OCI-LY1 (cell line): ENCODE data around the gene ARG1.
"Not testable (repeated sequence)": the region's sequence is repeated elsewhere in the genome, so short reads cannot be mapped to it uniquely, and the experiment has no call there.

ENCODE experiments used
- H2AFZ ChIP-seq: fragments of 200-600 bp; sonication (generic), shearing (Covaris generic); 2 replicates; pipeline ENCODE4 v1.6.0; 2014; ENCODE audit warnings: antibody characterized with exemption, mild to moderate bottlenecking, low read length
- H3F3A ChIP-seq: fragments of 200-600 bp; sonication (generic), shearing (Covaris generic); 2 replicates; pipeline ENCODE4 v1.6.0; 2014; ENCODE audit warnings: mild to moderate bottlenecking, antibody characterized with exemption, low read length, moderate library complexity; ENCODE audit not compliant: insufficient read depth
- H3K27ac ChIP-seq: fragments of 200-600 bp; sonication (generic); 2 replicates; pipeline ENCODE4 v1.5.1; 2014; ENCODE audit warnings: low read length, mixed run types, mild to moderate bottlenecking, low read depth; ENCODE audit not compliant: poor library complexity, severe bottlenecking
- H3K27me3 ChIP-seq: fragments of 200-600 bp; sonication (generic); 2 replicates; pipeline ENCODE4 v1.6.0; 2014; ENCODE audit warnings: antibody characterized with exemption, mild to moderate bottlenecking, low read length, moderate library complexity; ENCODE audit not compliant: insufficient read depth
- H3K36me3 ChIP-seq: fragments of 200-600 bp; sonication (generic); 2 replicates; pipeline ENCODE4 v1.6.1; 2014; ENCODE audit warnings: mild to moderate bottlenecking, antibody characterized with exemption, low read length, moderate library complexity, mixed read lengths; ENCODE audit not compliant: insufficient read depth
- H3K4me1 ChIP-seq: fragments of 200-600 bp; sonication (generic); 2 replicates; pipeline ENCODE4 v1.5.1; 2014; ENCODE audit warnings: mild to moderate bottlenecking, low read length, moderate library complexity; ENCODE audit not compliant: insufficient read depth, severe bottlenecking
- H3K4me2 ChIP-seq: fragments of 200-600 bp; sonication (generic), shearing (Covaris generic); 2 replicates; pipeline ENCODE4 v1.6.1; 2014; ENCODE audit warnings: low read length
- H3K4me3 ChIP-seq: fragments of 200-600 bp; sonication (generic); 2 replicates; pipeline ENCODE4 v1.5.1; 2014; ENCODE audit warnings: low read length, low read depth, mild to moderate bottlenecking, mixed read lengths; ENCODE audit not compliant: poor library complexity, severe bottlenecking
- H3K79me2 ChIP-seq: fragments of 200-600 bp; shearing (Covaris generic); 2 replicates; pipeline ENCODE4 v1.6.1; 2016; ENCODE audit warnings: mixed run types, low read length, mixed read lengths; ENCODE audit not compliant: insufficient read depth
- H3K9ac ChIP-seq: fragments of 200-600 bp; sonication (generic), shearing (Covaris generic); 2 replicates; pipeline ENCODE4 v1.6.1; 2014; ENCODE audit warnings: mild to moderate bottlenecking, low read length, mixed read lengths
- H3K9me2 ChIP-seq: fragments of 200-600 bp; sonication (generic), shearing (Covaris generic); 2 replicates; pipeline ENCODE4 v1.6.1; 2014; ENCODE audit warnings: low read depth, mild to moderate bottlenecking, low read length, mixed read lengths
- H3K9me3 ChIP-seq: fragments of 200-600 bp; shearing (Covaris generic); 2 replicates; pipeline ENCODE4 v1.6.1; 2014; ENCODE audit warnings: low read length, mixed read lengths
- H4K20me1 ChIP-seq: fragments of 200-600 bp; sonication (generic), shearing (Covaris generic); 2 replicates; pipeline ENCODE4 v1.6.0; 2016; ENCODE audit warnings: mild to moderate bottlenecking, low read length; ENCODE audit not compliant: insufficient read depth
- EZH2 ChIP-seq: fragments of 200-600 bp; sonication (generic), shearing (Covaris generic); IDR thresholded peaks from 2 replicates; pipeline ENCODE4 v1.8.0; 2017; ENCODE audit warnings: borderline replicate concordance, mixed run types, mild to moderate bottlenecking, antibody characterized with exemption, low read length, moderate library complexity, mixed read lengths
- TF ChIP-seq, protein P1 (sequence below): fragments of 200-600 bp; sonication (generic), shearing (Covaris generic); IDR thresholded peaks from 2 replicates; pipeline ENCODE4 v1.5.1; 2017; ENCODE audit warnings: mild to moderate bottlenecking, antibody characterized with exemption, low read length, moderate library complexity, mixed read lengths

The ARG1 gene

GRCh38 chr6:131572686-131573415 lies at the start of gene ARG1:
ARG1 (plus strand) TSS chr6:131573226; CDS start chr6:131573283, 57 bp downstream.
- Histone ChIP-seq H3K9ac (no peak within 1 kb of the TSS), H3K4me3 (no peak within 1 kb of the TSS), H3F3A (no peaks in the 10 kb centered on the region), H3K9me3 (no peaks in the 10 kb centered on the region), H3K36me3 (no peaks in the 10 kb centered on the region), H4K20me1 (no peaks in the 10 kb centered on the region), H3K4me1 (no peaks in the 10 kb centered on the region), H2AFZ (no peak within 1 kb of the TSS), H3K9me2 (no peaks in the 10 kb centered on the region), H3K27ac (no peak within 1 kb of the TSS), H3K4me2 (no peak within 1 kb of the TSS), H3K79me2 (no peaks in the 10 kb centered on the region), H3K27me3 (no peaks in the 10 kb centered on the region)
- TF ChIP-seq, protein P1, sequence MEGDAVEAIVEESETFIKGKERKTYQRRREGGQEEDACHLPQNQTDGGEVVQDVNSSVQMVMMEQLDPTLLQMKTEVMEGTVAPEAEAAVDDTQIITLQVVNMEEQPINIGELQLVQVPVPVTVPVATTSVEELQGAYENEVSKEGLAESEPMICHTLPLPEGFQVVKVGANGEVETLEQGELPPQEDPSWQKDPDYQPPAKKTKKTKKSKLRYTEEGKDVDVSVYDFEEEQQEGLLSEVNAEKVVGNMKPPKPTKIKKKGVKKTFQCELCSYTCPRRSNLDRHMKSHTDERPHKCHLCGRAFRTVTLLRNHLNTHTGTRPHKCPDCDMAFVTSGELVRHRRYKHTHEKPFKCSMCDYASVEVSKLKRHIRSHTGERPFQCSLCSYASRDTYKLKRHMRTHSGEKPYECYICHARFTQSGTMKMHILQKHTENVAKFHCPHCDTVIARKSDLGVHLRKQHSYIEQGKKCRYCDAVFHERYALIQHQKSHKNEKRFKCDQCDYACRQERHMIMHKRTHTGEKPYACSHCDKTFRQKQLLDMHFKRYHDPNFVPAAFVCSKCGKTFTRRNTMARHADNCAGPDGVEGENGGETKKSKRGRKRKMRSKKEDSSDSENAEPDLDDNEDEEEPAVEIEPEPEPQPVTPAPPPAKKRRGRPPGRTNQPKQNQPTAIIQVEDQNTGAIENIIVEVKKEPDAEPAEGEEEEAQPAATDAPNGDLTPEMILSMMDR: no peak
- no peak for TF ChIP-seq EZH2

- H3K4me1 ChIP-seq: no peaks in the 10 kb centered on the region
- TF ChIP-seq EZH2: no peak
- TF ChIP-seq, protein P1: no peak
- no peak overlapping the region for H3K4me2 ChIP-seq
- no peaks in the 10 kb centered on the region for H3K9me2 ChIP-seq
- H3K4me3 ChIP-seq: no peak overlapping the region
- H3K9me3 ChIP-seq: no peaks in the 10 kb centered on the region
- H3K36me3 ChIP-seq: no peaks in the 10 kb centered on the region
- no peaks in the 10 kb centered on the region for H3K79me2 ChIP-seq
- H2AFZ ChIP-seq: no peak overlapping the region
- H4K20me1 ChIP-seq: no peaks in the 10 kb centered on the region
- no peaks in the 10 kb centered on the region for H3F3A ChIP-seq
- no peak overlapping the region for H3K9ac ChIP-seq
- H3K27ac ChIP-seq: no peak overlapping the region
- H3K27me3 ChIP-seq: no peaks in the 10 kb centered on the region
Observed at GRCh38 chr6:131523988-131524673, 48.9 kb upstream of the ARG1 start.

- Histone ChIP-seq H3K27me3 (no peaks in the 10 kb centered on the region), H3K9me2 (no peaks in the 10 kb centered on the region), H3F3A (no peaks in the 10 kb centered on the region), H3K4me3 (no peak overlapping the region), H3K9ac (no peak overlapping the region), H3K4me2 (no peak overlapping the region), H3K27ac (no peak overlapping the region), H2AFZ (no peak overlapping the region), H4K20me1 (no peaks in the 10 kb centered on the region), H3K79me2 (no peaks in the 10 kb centered on the region), H3K4me1 (no peaks in the 10 kb centered on the region), H3K9me3 (no peaks in the 10 kb centered on the region), H3K36me3 (no peaks in the 10 kb centered on the region)
- TF ChIP-seq, protein P1: no peak
- no peak for TF ChIP-seq EZH2
Observed at GRCh38 chr6:131524695-131525336, 48.2 kb upstream of the ARG1 start.

- not testable (repeated sequence) for H3F3A ChIP-seq
Observed at GRCh38 chr6:131530936-131531335, 42.1 kb upstream of the ARG1 start.

GRCh38 chr6:131531681-131532080 lies 41.3 kb upstream of the ARG1 start:
- not testable (repeated sequence) for H3K4me2 ChIP-seq, H3K9me3 ChIP-seq, H3K27ac ChIP-seq, H3K36me3 ChIP-seq, H2AFZ ChIP-seq, H4K20me1 ChIP-seq, H3K4me1 ChIP-seq, H3K9ac ChIP-seq, H3K9me2 ChIP-seq, H3K27me3 ChIP-seq, H3F3A ChIP-seq, H3K79me2 ChIP-seq, H3K4me3 ChIP-seq

More at GRCh38 chr6:131530936-131531335, 42.1 kb upstream of the ARG1 start:
- H3K79me2 ChIP-seq, H3K9ac ChIP-seq, H3K36me3 ChIP-seq, H4K20me1 ChIP-seq, H3K27ac ChIP-seq, H2AFZ ChIP-seq, H3K4me2 ChIP-seq, H3K9me3 ChIP-seq, H3K9me2 ChIP-seq, H3K4me3 ChIP-seq, H3K27me3 ChIP-seq, H3K4me1 ChIP-seq: not testable (repeated sequence)
